Measurements from ENCODE around the gene LINGO3. TPM values are rescaled to one million over a fixed set of nuclear protein-coding genes. Genes with fewer than 3 reads are reported as not detected.
A peak's percentile ranks its signal among the peaks of the same experiment; 100 is the strongest.

The LINGO3 gene
- total RNA-seq, 1 donor = not detected

DNA sequence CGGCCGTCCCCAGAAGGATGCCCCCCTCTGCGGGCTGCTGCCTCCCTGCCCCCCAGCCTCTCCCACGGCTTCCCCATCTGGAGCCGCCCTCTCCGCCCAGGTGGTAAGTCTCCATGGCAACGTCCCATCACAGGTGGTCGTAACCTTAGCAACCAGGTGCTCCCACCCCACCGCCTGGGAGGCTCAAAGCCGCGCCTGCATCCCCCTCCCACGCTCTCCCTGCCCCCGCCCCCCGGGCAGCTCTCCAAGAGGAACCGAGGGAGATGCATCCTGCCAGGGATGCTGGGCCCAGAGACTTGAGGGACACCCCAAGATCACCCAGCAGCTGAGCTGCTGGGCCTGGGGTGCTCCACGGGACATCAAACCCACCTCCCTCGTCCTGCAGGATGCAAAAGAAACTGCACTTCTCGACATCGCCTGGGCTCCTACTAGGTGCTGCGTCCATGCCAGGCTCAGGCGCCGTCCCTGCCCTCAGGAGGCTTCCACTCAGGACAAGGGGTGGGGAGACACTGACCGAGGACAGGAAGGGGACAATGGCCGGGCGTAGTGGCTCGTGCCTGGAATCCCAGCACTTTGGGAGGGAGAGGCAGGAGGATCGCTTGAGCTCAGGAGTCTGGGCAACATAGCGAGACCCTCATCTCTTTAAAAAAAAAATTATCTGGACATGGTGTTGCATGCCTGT is 5.0 kb upstream of the LINGO3 start:
- no peak for DNase-seq (ENCODE audit: low read depth)
- no peak for TF ChIP-seq CTCF (IDR thresholded peaks at IDR 0.05; ENCODE audit: insufficient read depth, low read length)
- no peak overlapping the region for H3K4me3 ChIP-seq (ENCODE audit: low read depth, low read length)

DNA sequence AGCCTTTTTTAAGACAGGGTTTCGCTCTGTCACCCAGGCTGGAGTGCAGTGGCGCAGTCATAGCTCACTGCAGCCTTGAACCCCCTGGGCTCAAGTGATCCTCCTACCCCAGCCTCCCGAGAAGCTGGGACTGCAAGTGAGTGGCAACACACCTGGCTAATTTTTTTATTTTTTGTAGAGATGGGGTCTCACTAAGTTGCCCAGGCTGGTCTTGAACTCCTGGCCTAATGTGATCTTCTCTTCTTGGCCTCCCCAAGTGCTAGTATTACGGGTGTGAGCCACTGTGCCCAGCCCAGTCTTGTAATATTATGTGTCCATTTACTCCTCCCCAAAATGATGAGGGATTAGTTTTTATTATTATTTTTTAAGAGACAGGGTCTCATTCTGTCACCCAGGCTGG is 3.1 kb upstream of the LINGO3 start:
- no peak overlapping the region for H3K4me3 ChIP-seq (ENCODE audit: low read depth, low read length)
- DNase-seq (ENCODE audit: low read depth) = no peak
- no peak for TF ChIP-seq CTCF (IDR thresholded peaks at IDR 0.05; ENCODE audit: insufficient read depth, low read length)

DNA sequence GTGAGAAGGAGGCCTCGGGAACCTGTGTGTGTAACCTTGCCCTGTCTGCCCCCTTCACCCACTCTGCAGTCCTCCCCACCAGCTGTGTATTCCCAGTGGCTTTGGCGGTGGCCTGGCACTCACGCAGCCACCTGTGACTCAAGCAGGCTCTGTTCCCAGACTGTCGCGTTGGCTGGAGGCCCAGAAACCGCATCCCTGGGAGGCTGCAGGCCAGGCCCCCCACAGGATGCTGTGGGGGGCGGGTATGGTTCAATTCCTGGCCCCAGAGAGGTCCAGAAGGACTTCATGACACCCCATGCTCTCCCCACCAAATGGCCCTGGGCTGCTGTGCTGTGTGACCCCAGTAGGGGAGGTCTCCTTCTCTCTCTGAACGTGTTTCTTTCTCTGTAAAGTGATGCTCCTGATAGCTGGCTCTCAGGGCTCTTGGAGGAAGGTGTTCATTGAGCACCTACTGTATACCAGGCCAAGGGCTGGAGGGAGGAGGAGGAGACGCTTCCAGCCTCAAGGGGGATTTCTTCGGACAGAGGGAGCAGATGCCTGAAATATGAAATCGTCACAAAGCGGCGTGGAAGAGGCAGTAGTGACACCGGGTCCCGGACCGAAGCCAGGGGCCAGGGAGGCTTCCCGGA is 1.9 kb upstream of the LINGO3 start:
- no peak overlapping the region for H3K4me3 ChIP-seq (ENCODE audit: low read depth, low read length)
- DNase-seq (ENCODE audit: low read depth) = peak; percentile 23

GRCh38 chr19:2307518-2308012 is 389 bp downstream of the LINGO3 start:
- DNase-seq (ENCODE audit: low read depth) = no peak
- no peak for TF ChIP-seq CTCF (IDR thresholded peaks at IDR 0.05; ENCODE audit: insufficient read depth, low read length)
- H3K4me3 ChIP-seq (ENCODE audit: low read depth, low read length) = no peak overlapping the region

More for the DNA sequence above, 1.9 kb upstream of the LINGO3 start:
- TF ChIP-seq CTCF (IDR thresholded peaks at IDR 0.05; ENCODE audit: insufficient read depth, low read length) = no peak

- no peak for TF ChIP-seq CTCF (IDR thresholded peaks at IDR 0.05; ENCODE audit: insufficient read depth, low read length)
- no peak overlapping the region for H3K4me3 ChIP-seq (ENCODE audit: low read depth, low read length)
- no peak for DNase-seq (ENCODE audit: low read depth)
Observed at GRCh38 chr19:2306971-2307370, 983 bp downstream of the LINGO3 start.

DNA sequence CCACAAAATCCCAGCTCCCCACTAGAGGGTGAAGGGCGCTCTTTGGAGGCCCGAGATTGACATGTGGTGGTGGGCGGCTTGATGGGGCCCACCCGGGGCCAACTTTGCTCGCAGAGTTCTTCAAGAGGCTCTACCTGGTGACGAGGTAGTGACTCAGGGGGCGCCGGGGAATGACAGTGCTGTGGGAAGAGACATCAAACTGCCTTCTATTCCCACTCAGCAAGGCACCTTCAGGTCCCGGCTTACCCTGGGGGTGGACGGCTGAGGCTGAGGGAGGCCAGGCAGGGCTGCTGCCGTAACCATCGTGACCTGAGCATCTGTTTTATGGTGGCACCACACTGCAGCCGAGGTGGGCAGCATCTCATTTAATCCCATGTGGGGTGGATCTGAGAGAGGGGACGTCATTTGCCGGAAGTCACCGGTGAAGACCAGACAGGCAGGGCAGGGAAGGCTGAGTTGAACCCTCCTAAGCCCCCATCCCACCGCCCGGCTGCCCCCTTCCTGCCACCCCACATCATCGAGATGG is 1.6 kb downstream of the LINGO3 start:
- no peak for DNase-seq (ENCODE audit: low read depth)
- H3K4me3 ChIP-seq (ENCODE audit: low read depth, low read length) = no peak overlapping the region
- no peak for TF ChIP-seq CTCF (IDR thresholded peaks at IDR 0.05; ENCODE audit: insufficient read depth, low read length)
